Panc1 (cell line): ENCODE data around the gene TMEM204. TPM values are rescaled to one million over a fixed set of nuclear protein-coding genes. Genes with fewer than 3 reads are reported as not detected.

Experiments used
- ATAC-seq: fragments of 200-7000 bp; cut with Tn5 transposase; 2 replicates; pipeline ENCODE4 v1.9.1; 2020; ENCODE audit warnings: mild to moderate bottlenecking, moderate library complexity
- BruUV-seq: library from RNA; stranded (reverse); fragments of 400-500 nt; replicated peaks from 2 replicates; lab custom pipeline; 2021; lab: Mats Ljungman, UMichigan
- CTCF ChIA-PET: fragments of 300-600 bp; sonication (Branson Sonifier 250); formaldehyde crosslinking; loops from one replicate; lab custom pipeline; 2022; ENCODE audit warnings: antibody characterized with exemption; lab: Charles Lee
- POLR2A ChIA-PET: fragments of 300-600 bp; sonication (Branson Sonifier 250); formaldehyde crosslinking; loops from one replicate; lab custom pipeline; 2022; ENCODE audit warnings: antibody characterized with exemption; lab: Charles Lee
- DNase-seq: peaks from one replicate; pipeline ENCODE4 v3.0.0-alpha.2; 2010; ENCODE audit warnings: low read depth, low spot score
- H3K27ac ChIP-seq: 2 replicates; pipeline ENCODE4 v1.5.1; 2011; ENCODE audit warnings: mild to moderate bottlenecking, low read length, inconsistent platforms
- H3K27me3 ChIP-seq: fragments of 200-500 bp; sonication (Bioruptor generic); 2 replicates; pipeline ENCODE4 v1.6.0; 2014; ENCODE audit warnings: low read length, inconsistent platforms; ENCODE audit not compliant: control insufficient read depth, insufficient read depth
- H3K36me3 ChIP-seq: fragments of 200-500 bp; sonication (Bioruptor generic); 2 replicates; pipeline ENCODE4 v1.5.1; 2014; ENCODE audit warnings: inconsistent platforms, mild to moderate bottlenecking, low read length, moderate library complexity; ENCODE audit not compliant: control insufficient read depth, insufficient read depth
- H3K4me1 ChIP-seq: 2 replicates; pipeline ENCODE4 v1.5.1; 2011; ENCODE audit warnings: inconsistent platforms, mild to moderate bottlenecking, low read length, moderate library complexity; ENCODE audit not compliant: control insufficient read depth, insufficient read depth
- H3K4me3 ChIP-seq, 2 experiments: 2 replicates each; pipeline ENCODE4 v1.5.1; 2011 to 2012; ENCODE audit warnings: low read depth in 2 of 2, low read length in 2 of 2, mild to moderate bottlenecking in 2 of 2, inconsistent platforms in 1 of 2, moderate library complexity in 1 of 2
- H3K9me3 ChIP-seq: fragments of 200-500 bp; sonication (Bioruptor generic); 2 replicates; pipeline ENCODE4 v1.5.1; 2014; ENCODE audit warnings: low read depth, mild to moderate bottlenecking, inconsistent platforms, low read length, moderate library complexity; ENCODE audit not compliant: control insufficient read depth, insufficient read depth
- CTCF ChIP-seq: fragments of 450-650 bp; IDR thresholded peaks from 2 replicates; pipeline ENCODE4 v1.5.1; 2017; ENCODE audit warnings: mild to moderate bottlenecking
- POLR2AphosphoS5 ChIP-seq: IDR thresholded peaks from 2 replicates; pipeline ENCODE4 v1.6.1; 2012; ENCODE audit warnings: mild to moderate bottlenecking, low read depth, low read length, moderate library complexity
- REST ChIP-seq, 2 experiments: IDR thresholded peaks; 2 replicates each; pipeline ENCODE4 v1.6.1; 2011 to 2012; ENCODE audit warnings: low read depth in 2 of 2, control low read depth in 1 of 2, low read length in 1 of 2, mild to moderate bottlenecking in 1 of 2, moderate library complexity in 1 of 2; ENCODE audit not compliant: insufficient read depth in 1 of 2
- SIN3A ChIP-seq: IDR thresholded peaks from 2 replicates; pipeline ENCODE4 v1.6.1; 2012; ENCODE audit warnings: low read depth, mild to moderate bottlenecking, low read length, moderate library complexity, borderline replicate concordance; ENCODE audit not compliant: insufficient read depth
- TCF7L2 ChIP-seq: IDR thresholded peaks from 2 replicates; pipeline ENCODE4 v1.6.1; 2011; ENCODE audit warnings: mild to moderate bottlenecking, low read depth, low read length, inconsistent platforms
- in situ Hi-C: cut with HindIII; loops from 2 replicates; pipeline ENCODE4 v1.10.0; 2016; ENCODE audit warnings: low sequenced_read_pairs, low pct_unique_long_range_greater_than_20kb
- intact Hi-C: fragments of 100-400 bp; cut with micrococcal nuclease; formaldehyde crosslinking; loops from one replicate; pipeline ENCODE4 v1.10.0; 2022; ENCODE audit not compliant: unreplicated experiment
- total RNA-seq: library from RNA; stranded (reverse); gene quantifications from one replicate; pipeline ENCODE4 v1.2.1, GENCODE V29; 2021; ENCODE audit not compliant: unreplicated experiment

The TMEM204 gene
- total RNA-seq, 1 experiment from 2014 or later = 0.13 TPM

- in situ Hi-C loops = no loop called here
- H3K4me3 ChIP-seq = no peak overlapping the region
- BruUV-seq = no TSS peak
- POLR2A ChIA-PET = no interaction called here
- no peak for DNase-seq
- intact Hi-C loops = no loop called here
- H3K27me3 ChIP-seq = no peaks in the 10 kb centered on the region
- TF ChIP-seq REST (IDR thresholded peaks at IDR 0.05; ENCODE audit: insufficient read depth in 1 of 2, low read depth in 2 of 2, low read length in 1 of 2) = no peak
- TF ChIP-seq SIN3A = no peak
- TF ChIP-seq CTCF = no peak
- TF ChIP-seq TCF7L2 = no peak
- no peak for TF ChIP-seq POLR2AphosphoS5
- no peaks in the 10 kb centered on the region for H3K36me3 ChIP-seq
- no peak for ATAC-seq
- peaks cover 7% of the 10 kb centered on the region for H3K4me1 ChIP-seq
- CTCF ChIA-PET = no interaction called here
- H3K9me3 ChIP-seq = no peaks in the 10 kb centered on the region
- no peak overlapping the region for H3K27ac ChIP-seq
Measured at GRCh38 chr16:1546430-1546829, 13.0 kb downstream of the TMEM204 start.

- Histone ChIP-seq H3K27me3 (no peaks in the 10 kb centered on the region), H3K36me3 (no peaks in the 10 kb centered on the region), H3K27ac (no peak overlapping the region), H3K4me3 (no peak overlapping the region), H3K9me3 (no peaks in the 10 kb centered on the region), H3K4me1 (peaks cover 4% of the 10 kb centered on the region)
- intact Hi-C loops (no loop called here), in situ Hi-C loops (no loop called here)
- DNase-seq (no peak), ATAC-seq (no peak)
- ChIA-PET CTCF (no interaction called here), POLR2A (no interaction called here)
- no TSS peak for BruUV-seq
- TF ChIP-seq SIN3A (no peak), REST (IDR thresholded peaks at IDR 0.05; ENCODE audit: insufficient read depth in 1 of 2, low read depth in 2 of 2, low read length in 1 of 2) (no peak), TCF7L2 (no peak), POLR2AphosphoS5 (no peak), CTCF (no peak)
Measured at GRCh38 chr16:1548233-1548632, 14.8 kb downstream of the TMEM204 start.
